Gastroesophageal sphincter (tissue), 3 donors: ENCODE measurements around the gene ITGB1BP1.

ENCODE experiments used
- CTCF ChIP-seq, 4 experiments: fragments of 200-600 bp in 2 of 4; fragments of 450-650 bp in 2 of 4; sonication (generic) in 1 of 4; IDR thresholded peaks; one replicate each; pipeline ENCODE4 v1.5.1; 2017 to 2019; ENCODE audit warnings: antibody characterized with exemption in 4 of 4, mild to moderate bottlenecking in 2 of 4, moderate library complexity in 2 of 4
- EP300 ChIP-seq: sonication (generic); formaldehyde crosslinking; IDR thresholded peaks from one replicate; pipeline ENCODE4 v1.6.1; 2017; ENCODE audit warnings: antibody characterized with exemption, mild to moderate bottlenecking
- POLR2AphosphoS5 ChIP-seq: sonication (generic); formaldehyde crosslinking; IDR thresholded peaks from one replicate; pipeline ENCODE4 v1.6.1; 2017; ENCODE audit warnings: antibody characterized with exemption

- no peak for TF ChIP-seq CTCF (IDR thresholded peaks at IDR 0.05)
- no peak for TF ChIP-seq POLR2AphosphoS5
- TF ChIP-seq EP300, result no peak
Measured at GRCh38 chr2:9451231-9451630, 27.9 kb upstream of the ITGB1BP1 start.
